Activated CD4-positive, alpha-beta T cell treated with anti-CD3 and anti-CD28 coated beads, Interleukin-2, amount 10 ng/mL, durations not matched to agents 24 days and 14 days (primary cell): ENCODE data around the gene CD40LG. TPM values are rescaled to one million over a fixed set of nuclear protein-coding genes. Genes with fewer than 3 reads are reported as not detected.

ENCODE experiments used
- DNase-seq: peaks from one replicate; pipeline ENCODE4 v3.0.0; 2022
- H3K27ac Mint-ChIP-seq: one replicate; pipeline ENCODE4 v1.8.0; 2022; ENCODE audit warnings: mild to moderate bottlenecking, mixed read lengths
- H3K27me3 Mint-ChIP-seq: one replicate; pipeline ENCODE4 v1.8.0; 2022; ENCODE audit warnings: mixed read lengths
- H3K36me3 Mint-ChIP-seq: one replicate; pipeline ENCODE4 v1.8.0; 2022; ENCODE audit warnings: low read depth, mild to moderate bottlenecking, mixed read lengths
- H3K4me1 Mint-ChIP-seq: one replicate; pipeline ENCODE4 v1.8.0; 2021; ENCODE audit warnings: mixed read lengths
- H3K4me3 Mint-ChIP-seq: one replicate; pipeline ENCODE4 v1.8.0; 2022; ENCODE audit warnings: mild to moderate bottlenecking, moderate library complexity, mixed read lengths
- H3K9me3 Mint-ChIP-seq: one replicate; pipeline ENCODE4 v1.8.0; 2021; ENCODE audit warnings: mixed read lengths
- intact Hi-C: fragments of 100-400 bp; cut with micrococcal nuclease; formaldehyde crosslinking; loops from one replicate; pipeline ENCODE4 v1.15.1; 2023
- total RNA-seq: library from RNA; stranded (reverse); gene quantifications from 2 replicates; pipeline ENCODE4 v1.2.3, GENCODE V29; 2022

Gene CD40LG
- total RNA-seq, 1 donor from 2014 or later = 181 TPM

- Mint-ChIP-seq H3K9me3 (no peaks in the 10 kb centered on the region), H3K4me3 (no peak overlapping the region), H3K27me3 (no peaks in the 10 kb centered on the region), H3K36me3 (peaks cover 19% of the 10 kb centered on the region), H3K27ac (no peak overlapping the region), H3K4me1 (peaks cover 64% of the 10 kb centered on the region)
- intact Hi-C loops = loop anchor here (10.0 kb wide), 1 partner anchor 437 kb away; the partner anchor contains the start of gene MAP7D3
- no peak for DNase-seq
These were observed 44.3 kb downstream of the CD40LG start for GRCh38 chrX:136692271-136692670.

- intact Hi-C loops = loop anchor here (1.0 to 10.0 kb wide), 6 partner anchors 86 to 440 kb away; partner anchors contain the start of genes HTATSF1 and MAP7D3
- H3K4me3 Mint-ChIP-seq = peak overlapping the region; percentile 86
- DNase-seq = peak; percentile 77
- peaks cover 22% of the 10 kb centered on the region for H3K36me3 Mint-ChIP-seq
- H3K27ac Mint-ChIP-seq = peak overlapping the region; percentile 99
- peaks cover 3% of the 10 kb centered on the region for H3K9me3 Mint-ChIP-seq
- peaks cover 54% of the 10 kb centered on the region for H3K4me1 Mint-ChIP-seq
- no peaks in the 10 kb centered on the region for H3K27me3 Mint-ChIP-seq
These were observed 46.6 kb downstream of the CD40LG start for GRCh38 chrX:136694431-136695087.

GRCh38 chrX:136697156-136697555 is 49.2 kb downstream of the CD40LG start:
- intact Hi-C loops = loop anchor here (10.0 kb wide), 1 partner anchor 442 kb away; the partner anchor contains the start of gene MAP7D3
- Mint-ChIP-seq H3K9me3 (peaks cover 3% of the 10 kb centered on the region), H3K4me1 (peaks cover 41% of the 10 kb centered on the region), H3K36me3 (peaks cover 35% of the 10 kb centered on the region), H3K4me3 (peak overlapping the region; percentile 61), H3K27me3 (no peaks in the 10 kb centered on the region), H3K27ac (peak overlapping the region; percentile 83)
- no peak for DNase-seq

GRCh38 chrX:136708348-136708747 is 60.4 kb downstream of the CD40LG start:
- Mint-ChIP-seq H3K36me3 (peaks cover 31% of the 10 kb centered on the region), H3K4me1 (peaks cover 18% of the 10 kb centered on the region), H3K27ac (peak overlapping the region; percentile 48), H3K27me3 (no peaks in the 10 kb centered on the region), H3K4me3 (no peak overlapping the region), H3K9me3 (no peaks in the 10 kb centered on the region)
- intact Hi-C loops = loop anchor here (10.0 kb wide), 1 partner anchor 314 kb away; no protein-coding TSS in a partner anchor
- no peak for DNase-seq

Other genes with a start within 250 kb of the CD40LG start
- not detected in 2 replicates for gene BRS3, start 160.2 kb upstream of the CD40LG start, total RNA-seq
- gene HTATSF1, start 150.6 kb upstream of the CD40LG start, total RNA-seq = 49.4 and 55.1 TPM in 2 replicates
- not detected in 2 replicates for gene VGLL1, start 115.9 kb upstream of the CD40LG start, total RNA-seq
- gene ARHGEF6, start 132.8 kb downstream of the CD40LG start, total RNA-seq = 37.4 and 38.0 TPM in 2 replicates
- gene RBMX, start 232.6 kb downstream of the CD40LG start, total RNA-seq = 324 and 334 TPM in 2 replicates